Hepatocyte (in vitro differentiated cells): ENCODE data around the gene PAXX.

ENCODE experiments used
- EZH2 ChIP-seq: fragments of 200-600 bp; sonication (generic); IDR thresholded peaks from 2 replicates; pipeline ENCODE4 v1.6.1; 2016; ENCODE audit warnings: antibody characterized with exemption, mild to moderate bottlenecking, borderline replicate concordance
- TF ChIP-seq, protein P1 (sequence below): fragments of 200-600 bp; sonication (generic); IDR thresholded peaks from 2 replicates; pipeline ENCODE4 v1.5.1; 2016; ENCODE audit warnings: antibody characterized with exemption, mild to moderate bottlenecking; ENCODE audit not compliant: poor library complexity

DNA sequence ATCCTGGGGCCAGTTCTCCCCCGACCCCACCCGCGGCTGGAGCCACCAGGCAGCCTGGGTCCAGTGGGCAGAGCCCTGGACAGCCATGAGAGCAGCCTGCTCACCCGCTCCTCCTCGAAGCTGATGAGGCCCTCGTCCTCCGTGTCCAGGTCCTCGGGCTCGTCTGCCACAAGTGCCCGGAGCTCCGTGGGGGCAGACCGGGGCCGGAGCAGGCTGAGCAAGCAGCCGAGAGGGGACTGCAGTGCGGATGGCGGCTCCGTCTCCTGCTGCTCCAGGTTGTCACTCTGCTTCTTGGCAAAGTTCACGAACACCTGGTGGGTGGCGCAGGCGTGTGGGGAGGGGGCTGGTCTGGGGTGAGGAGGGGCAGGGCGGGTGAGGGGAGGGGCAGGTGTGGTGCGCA lies 16.1 kb downstream of the PAXX start:
- TF ChIP-seq, protein P1, sequence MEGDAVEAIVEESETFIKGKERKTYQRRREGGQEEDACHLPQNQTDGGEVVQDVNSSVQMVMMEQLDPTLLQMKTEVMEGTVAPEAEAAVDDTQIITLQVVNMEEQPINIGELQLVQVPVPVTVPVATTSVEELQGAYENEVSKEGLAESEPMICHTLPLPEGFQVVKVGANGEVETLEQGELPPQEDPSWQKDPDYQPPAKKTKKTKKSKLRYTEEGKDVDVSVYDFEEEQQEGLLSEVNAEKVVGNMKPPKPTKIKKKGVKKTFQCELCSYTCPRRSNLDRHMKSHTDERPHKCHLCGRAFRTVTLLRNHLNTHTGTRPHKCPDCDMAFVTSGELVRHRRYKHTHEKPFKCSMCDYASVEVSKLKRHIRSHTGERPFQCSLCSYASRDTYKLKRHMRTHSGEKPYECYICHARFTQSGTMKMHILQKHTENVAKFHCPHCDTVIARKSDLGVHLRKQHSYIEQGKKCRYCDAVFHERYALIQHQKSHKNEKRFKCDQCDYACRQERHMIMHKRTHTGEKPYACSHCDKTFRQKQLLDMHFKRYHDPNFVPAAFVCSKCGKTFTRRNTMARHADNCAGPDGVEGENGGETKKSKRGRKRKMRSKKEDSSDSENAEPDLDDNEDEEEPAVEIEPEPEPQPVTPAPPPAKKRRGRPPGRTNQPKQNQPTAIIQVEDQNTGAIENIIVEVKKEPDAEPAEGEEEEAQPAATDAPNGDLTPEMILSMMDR = no peak
- no peak for TF ChIP-seq EZH2
